Loucy (cell line): ENCODE data around the gene P4HA1.

ENCODE experiments used
- H2AFZ ChIP-seq: fragments of 200-600 bp; sonication (generic); 2 replicates; pipeline ENCODE4 v1.6.0; 2016; ENCODE audit warnings: antibody characterized with exemption, mild to moderate bottlenecking, low read length, moderate library complexity
- H3F3A ChIP-seq: fragments of 200-600 bp; 2 replicates; pipeline ENCODE4 v1.6.0; 2016; ENCODE audit warnings: antibody characterized with exemption, low read depth, mild to moderate bottlenecking
- H3K27me3 ChIP-seq: fragments of 200-600 bp; sonication (generic); 2 replicates; pipeline ENCODE4 v1.6.1; 2014; ENCODE audit warnings: low read length, mild to moderate bottlenecking; ENCODE audit not compliant: insufficient read depth, poor library complexity, severe bottlenecking
- H3K36me3 ChIP-seq: fragments of 200-600 bp; sonication (generic); 2 replicates; pipeline ENCODE4 v1.6.1; 2016; ENCODE audit warnings: low read length; ENCODE audit not compliant: insufficient read depth
- H3K4me1 ChIP-seq: fragments of 200-600 bp; sonication (generic); 2 replicates; pipeline ENCODE4 v1.5.1; 2014; ENCODE audit warnings: low read length, mild to moderate bottlenecking; ENCODE audit not compliant: insufficient read depth, poor library complexity, severe bottlenecking
- H3K4me2 ChIP-seq: fragments of 200-600 bp; sonication (generic); 2 replicates; pipeline ENCODE4 v1.6.0; 2014; ENCODE audit warnings: antibody characterized with exemption, low read length, low read depth, mild to moderate bottlenecking; ENCODE audit not compliant: poor library complexity, severe bottlenecking
- H3K4me3 ChIP-seq: fragments of 200-600 bp; sonication (generic); 2 replicates; pipeline ENCODE4 v1.5.1; 2014; ENCODE audit warnings: low read length, mild to moderate bottlenecking, mixed read lengths; ENCODE audit not compliant: poor library complexity, severe bottlenecking
- H3K79me2 ChIP-seq: fragments of 200-600 bp; sonication (generic); 2 replicates; pipeline ENCODE4 v1.6.1; 2014; ENCODE audit warnings: low read length; ENCODE audit not compliant: insufficient read depth
- H3K9ac ChIP-seq: fragments of 200-600 bp; sonication (generic); 2 replicates; pipeline ENCODE4 v1.6.0; 2014; ENCODE audit warnings: mild to moderate bottlenecking, low read depth, low read length, moderate library complexity; ENCODE audit not compliant: poor library complexity, severe bottlenecking
- H3K9me2 ChIP-seq: fragments of 200-600 bp; sonication (generic); replicated peaks from 2 replicates; pipeline ENCODE4 v1.6.1; 2016; ENCODE audit warnings: low read depth, low read length, mixed read lengths
- H3K9me3 ChIP-seq: fragments of 200-600 bp; sonication (generic); 2 replicates; pipeline ENCODE4 v1.6.1; 2014; ENCODE audit warnings: mild to moderate bottlenecking, antibody characterized with exemption, low read length, low read depth; ENCODE audit not compliant: insufficient read depth
- H4K20me1 ChIP-seq: fragments of 200-600 bp; sonication (generic); 2 replicates; pipeline ENCODE4 v1.6.0; 2014; ENCODE audit warnings: antibody characterized with exemption, low read length, mild to moderate bottlenecking; ENCODE audit not compliant: insufficient read depth, poor library complexity, severe bottlenecking
- CTCF ChIP-seq: fragments of 200-600 bp; sonication (generic); conservative IDR thresholded peaks from 2 replicates; pipeline ENCODE4 v1.5.1; 2014; ENCODE audit warnings: mild to moderate bottlenecking, antibody characterized with exemption, low read length
- EZH2phosphoT487 ChIP-seq: fragments of 200-600 bp; IDR thresholded peaks from 2 replicates; pipeline ENCODE4 v1.6.1; 2018; ENCODE audit warnings: antibody characterized with exemption, mild to moderate bottlenecking, moderate library complexity, borderline replicate concordance

The P4HA1 gene

GRCh38 chr10:72981882-72982529, 114.7 kb downstream of the P4HA1 start:
- TF ChIP-seq EZH2phosphoT487 (no peak), CTCF (no peak)

GRCh38 chr10:72981028-72981881, 115.4 kb downstream of the P4HA1 start:
- Histone ChIP-seq H3K4me2 (no peak overlapping the region), H3F3A (no peaks in the 10 kb centered on the region)

More at GRCh38 chr10:72981882-72982529, 114.7 kb downstream of the P4HA1 start:
- H3K4me3 ChIP-seq: no peak overlapping the region
- H3K9ac ChIP-seq: no peak overlapping the region
- H3K4me2 ChIP-seq: no peak overlapping the region
- no peaks in the 10 kb centered on the region for H3K79me2 ChIP-seq
- H2AFZ ChIP-seq: no peak overlapping the region
- no peaks in the 10 kb centered on the region for H3K4me1 ChIP-seq
- H3K27me3 ChIP-seq: no peaks in the 10 kb centered on the region
- peaks cover 6% of the 10 kb centered on the region; the same call in 1 of the 2 replicates for H3K9me3 ChIP-seq
- no peaks in the 10 kb centered on the region for H3F3A ChIP-seq
- H4K20me1 ChIP-seq: no peaks in the 10 kb centered on the region
- H3K9me2 ChIP-seq: no peaks in the 10 kb centered on the region
- H3K36me3 ChIP-seq: no peaks in the 10 kb centered on the region

DNA sequence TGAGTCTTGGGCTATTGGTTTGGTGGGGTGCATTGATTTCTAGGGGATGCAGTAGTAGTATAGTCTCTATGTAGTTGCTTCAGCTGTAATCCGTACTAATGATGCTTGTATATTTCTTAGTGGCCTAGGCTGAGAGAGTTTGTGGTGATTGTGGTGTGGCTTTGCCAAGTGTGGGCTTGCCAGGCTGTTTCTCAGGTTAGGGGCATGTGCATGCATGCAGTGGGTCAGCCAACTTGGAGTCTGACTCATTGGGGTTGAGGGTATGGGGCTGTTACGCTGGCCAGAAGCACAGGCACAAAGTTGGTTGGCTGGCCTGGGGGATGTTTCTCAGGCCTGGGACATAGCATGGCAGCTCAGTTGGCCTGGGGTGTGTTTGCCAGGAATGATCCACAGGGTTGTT, 116.3 kb downstream of the P4HA1 start:
- no peaks in the 10 kb centered on the region for H3K27me3 ChIP-seq
- H3K79me2 ChIP-seq: no peaks in the 10 kb centered on the region
- no peak overlapping the region for H2AFZ ChIP-seq
- H4K20me1 ChIP-seq: no peaks in the 10 kb centered on the region
- no peak overlapping the region for H3K4me3 ChIP-seq
- no peaks in the 10 kb centered on the region for H3K4me1 ChIP-seq
- H3F3A ChIP-seq: no peaks in the 10 kb centered on the region
- no peak overlapping the region for H3K4me2 ChIP-seq
- H3K9me3 ChIP-seq: peaks cover 12% of the 10 kb centered on the region; the same call in 1 of the 2 replicates
- TF ChIP-seq EZH2phosphoT487: no peak
- no peak for TF ChIP-seq CTCF
- H3K36me3 ChIP-seq: no peaks in the 10 kb centered on the region
- no peak overlapping the region for H3K9ac ChIP-seq
- no peaks in the 10 kb centered on the region for H3K9me2 ChIP-seq

More at GRCh38 chr10:72981028-72981881, 115.4 kb downstream of the P4HA1 start:
- Histone ChIP-seq H3K4me3 (no peak overlapping the region), H3K79me2 (no peaks in the 10 kb centered on the region), H3K9me3 (peaks cover 12% of the 10 kb centered on the region; the same call in 1 of the 2 replicates), H4K20me1 (no peaks in the 10 kb centered on the region), H3K4me1 (no peaks in the 10 kb centered on the region), H3K9ac (no peak overlapping the region), H2AFZ (no peak overlapping the region), H3K9me2 (no peaks in the 10 kb centered on the region), H3K36me3 (no peaks in the 10 kb centered on the region), H3K27me3 (no peaks in the 10 kb centered on the region)
- TF ChIP-seq EZH2phosphoT487: no peak
- TF ChIP-seq CTCF: no peak
